ENCODE data around the gene SNX7.

Gene SNX7

GRCh38 chr1:98661544-98662355, at the start of gene SNX7:
Gene SNX7, plus strand, starts transcription at chr1:98661721. Its CDS starts 11 bp downstream, at chr1:98661732.
- no peak within 1 kb of the TSS for H3K27ac Mint-ChIP-seq
- H3K36me3 Mint-ChIP-seq (ENCODE audit: low read depth) = no peaks in the 10 kb centered on the region
- H3K9me3 Mint-ChIP-seq = no peaks in the 10 kb centered on the region
- H3K27me3 Mint-ChIP-seq = peaks cover 57% of the 10 kb centered on the region
- H3K4me1 Mint-ChIP-seq (ENCODE audit: low read depth) = peaks cover 15% of the 10 kb centered on the region
- H3K4me3 Mint-ChIP-seq = peak within 1 kb of the TSS; percentile 81

- no peaks in the 10 kb centered on the region for H3K27me3 Mint-ChIP-seq
- H3K9me3 Mint-ChIP-seq = peaks cover 21% of the 10 kb centered on the region
- H3K36me3 Mint-ChIP-seq (ENCODE audit: low read depth) = no peaks in the 10 kb centered on the region
- H3K4me1 Mint-ChIP-seq (ENCODE audit: low read depth) = no peaks in the 10 kb centered on the region
- H3K4me3 Mint-ChIP-seq = no peak overlapping the region
- no peak overlapping the region for H3K27ac Mint-ChIP-seq
These were observed 24.2 kb upstream of the SNX7 start for GRCh38 chr1:98637316-98637715.

DNA sequence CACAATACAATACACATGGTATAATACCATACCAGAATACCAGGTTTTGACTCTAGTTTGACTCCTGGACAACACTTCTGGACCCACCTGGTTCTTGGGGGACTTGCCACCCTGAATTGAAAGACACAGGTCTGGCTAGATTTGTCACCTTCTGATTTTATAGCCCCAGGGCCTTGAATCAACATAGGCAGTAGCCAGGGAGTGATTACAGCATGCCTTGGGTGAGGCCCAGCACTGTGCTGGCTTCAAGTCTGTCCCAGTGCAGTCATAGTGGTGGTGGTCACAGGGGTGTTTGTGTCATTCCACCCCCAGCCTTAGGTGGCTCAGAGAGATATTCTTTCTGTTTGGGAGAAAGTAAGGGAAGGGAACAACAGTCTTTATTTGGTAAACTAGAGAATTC, 23.3 kb upstream of the SNX7 start:
- H3K4me3 Mint-ChIP-seq = no peak overlapping the region
- H3K9me3 Mint-ChIP-seq = peaks cover 21% of the 10 kb centered on the region
- H3K4me1 Mint-ChIP-seq (ENCODE audit: low read depth) = no peaks in the 10 kb centered on the region
- H3K27ac Mint-ChIP-seq = no peak overlapping the region
- no peaks in the 10 kb centered on the region for H3K27me3 Mint-ChIP-seq
- no peaks in the 10 kb centered on the region for H3K36me3 Mint-ChIP-seq (ENCODE audit: low read depth)

- Mint-ChIP-seq H3K27me3 (no peaks in the 10 kb centered on the region), H3K4me3 (no peak overlapping the region), H3K9me3 (peaks cover 13% of the 10 kb centered on the region), H3K36me3 (ENCODE audit: low read depth) (no peaks in the 10 kb centered on the region), H3K4me1 (ENCODE audit: low read depth) (no peaks in the 10 kb centered on the region), H3K27ac (no peak overlapping the region)
These were observed 17.0 kb upstream of the SNX7 start for GRCh38 chr1:98644510-98644909.

- Mint-ChIP-seq H3K4me1 (ENCODE audit: low read depth) (no peaks in the 10 kb centered on the region), H3K36me3 (ENCODE audit: low read depth) (no peaks in the 10 kb centered on the region), H3K27ac (no peak overlapping the region), H3K9me3 (no peaks in the 10 kb centered on the region), H3K27me3 (no peaks in the 10 kb centered on the region), H3K4me3 (no peak overlapping the region)
These were observed 10.3 kb upstream of the SNX7 start for GRCh38 chr1:98651116-98651632.

DNA sequence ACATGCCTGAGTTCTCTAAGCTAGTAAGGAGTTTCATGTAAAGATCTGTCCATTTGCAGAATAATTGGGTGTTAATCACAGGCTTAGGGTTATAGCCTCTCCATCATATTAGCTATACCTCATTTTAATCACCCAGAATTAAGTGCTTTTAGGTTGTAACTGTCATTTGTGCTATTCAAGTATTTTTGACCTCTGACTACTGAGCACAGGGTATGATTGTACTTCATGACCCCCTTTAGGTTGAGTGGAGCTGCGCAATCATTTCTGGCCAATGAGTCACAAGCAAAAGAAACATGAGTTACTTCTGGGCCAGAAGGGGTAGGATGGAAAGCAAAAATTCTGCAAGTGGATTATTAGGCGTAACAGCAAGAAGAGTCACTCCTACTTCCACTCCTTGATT, 8.4 kb upstream of the SNX7 start:
- H3K27ac Mint-ChIP-seq = no peak overlapping the region
- H3K4me1 Mint-ChIP-seq (ENCODE audit: low read depth) = no peaks in the 10 kb centered on the region
- no peaks in the 10 kb centered on the region for H3K36me3 Mint-ChIP-seq (ENCODE audit: low read depth)
- H3K9me3 Mint-ChIP-seq = no peaks in the 10 kb centered on the region
- H3K27me3 Mint-ChIP-seq = peaks cover 3% of the 10 kb centered on the region
- H3K4me3 Mint-ChIP-seq = no peak overlapping the region

- Mint-ChIP-seq H3K4me1 (ENCODE audit: low read depth) (peaks cover 15% of the 10 kb centered on the region), H3K27ac (no peak overlapping the region), H3K4me3 (no peak overlapping the region), H3K36me3 (ENCODE audit: low read depth) (no peaks in the 10 kb centered on the region), H3K9me3 (no peaks in the 10 kb centered on the region), H3K27me3 (peaks cover 44% of the 10 kb centered on the region)
These were observed 1.6 kb upstream of the SNX7 start for GRCh38 chr1:98659879-98660278.

DNA sequence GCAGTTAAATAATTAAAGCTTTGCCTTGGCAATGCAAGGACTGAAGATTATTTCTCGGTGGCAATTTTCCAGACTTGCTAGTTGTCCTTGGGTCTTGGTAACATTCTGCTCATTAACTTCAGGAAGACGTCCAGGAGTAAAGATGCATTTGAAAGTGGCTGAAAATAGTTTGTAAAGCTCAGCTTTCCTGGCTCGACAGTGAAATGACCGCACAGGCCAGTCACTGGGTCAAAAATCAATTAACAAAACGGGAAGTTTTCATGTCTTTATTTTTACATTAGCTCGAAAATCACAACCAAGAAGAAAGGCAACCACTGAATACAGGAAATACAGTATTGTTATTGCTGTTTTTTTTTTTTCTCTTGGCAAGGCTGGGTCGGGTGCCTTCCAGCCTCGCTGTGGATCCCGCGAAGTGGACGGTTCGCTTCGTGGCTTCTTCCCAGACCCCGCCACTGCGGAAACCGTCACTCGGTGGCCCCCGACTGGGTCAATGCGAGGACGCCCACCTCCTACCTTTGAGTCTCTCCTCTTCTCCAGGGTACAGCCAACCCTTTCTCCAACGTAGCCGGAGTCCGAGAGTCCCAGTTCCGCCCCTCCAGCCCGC, 479 bp upstream of the SNX7 start:
- Mint-ChIP-seq H3K9me3 (no peaks in the 10 kb centered on the region), H3K4me1 (ENCODE audit: low read depth) (peaks cover 15% of the 10 kb centered on the region), H3K27ac (no peak overlapping the region), H3K27me3 (peaks cover 51% of the 10 kb centered on the region), H3K36me3 (ENCODE audit: low read depth) (no peaks in the 10 kb centered on the region), H3K4me3 (no peak overlapping the region)

DNA sequence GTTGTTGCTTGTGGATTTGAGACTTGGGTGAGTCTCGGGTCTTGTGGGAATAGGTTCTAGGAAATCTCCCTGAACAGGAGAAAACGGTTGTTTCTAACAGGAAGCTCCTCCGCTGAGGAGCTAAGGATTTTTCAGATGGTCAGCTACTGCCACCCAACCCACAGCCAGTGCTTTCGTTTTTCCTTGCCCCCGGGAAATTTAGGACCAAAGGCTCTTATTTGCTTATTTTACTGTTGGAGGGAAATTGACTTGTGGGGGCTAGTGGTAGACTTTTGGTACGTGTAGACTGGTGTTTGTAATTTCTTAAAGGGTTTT, 792 bp downstream of the SNX7 start:
- no peaks in the 10 kb centered on the region for H3K9me3 Mint-ChIP-seq
- peaks cover 15% of the 10 kb centered on the region for H3K4me1 Mint-ChIP-seq (ENCODE audit: low read depth)
- H3K36me3 Mint-ChIP-seq (ENCODE audit: low read depth) = no peaks in the 10 kb centered on the region
- H3K27ac Mint-ChIP-seq = no peak overlapping the region
- peak overlapping the region; percentile 81 for H3K4me3 Mint-ChIP-seq
- peaks cover 56% of the 10 kb centered on the region for H3K27me3 Mint-ChIP-seq

DNA sequence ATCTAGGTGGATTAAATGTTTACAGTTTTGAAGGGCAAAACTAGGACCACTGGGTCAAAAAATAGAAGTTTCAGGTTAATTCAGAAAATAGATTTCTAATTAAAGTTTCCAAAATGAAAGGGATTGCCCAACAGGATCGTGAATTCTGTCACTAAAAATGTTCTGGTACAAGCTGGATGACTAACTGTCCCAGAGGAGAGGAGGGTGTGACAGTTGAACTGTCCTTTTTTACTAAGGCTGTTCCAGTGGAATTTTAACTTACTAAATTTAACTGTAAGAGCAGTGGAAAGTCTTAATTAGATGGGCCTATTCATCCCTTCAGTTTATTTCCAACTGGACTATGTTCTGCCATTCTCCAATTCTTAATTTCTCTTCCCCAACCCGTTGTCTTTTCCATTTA, 7.2 kb downstream of the SNX7 start:
- H3K27me3 Mint-ChIP-seq = peaks cover 17% of the 10 kb centered on the region
- no peaks in the 10 kb centered on the region for H3K36me3 Mint-ChIP-seq (ENCODE audit: low read depth)
- H3K4me3 Mint-ChIP-seq = no peak overlapping the region
- H3K4me1 Mint-ChIP-seq (ENCODE audit: low read depth) = no peaks in the 10 kb centered on the region
- H3K9me3 Mint-ChIP-seq = no peaks in the 10 kb centered on the region
- H3K27ac Mint-ChIP-seq = no peak overlapping the region

DNA sequence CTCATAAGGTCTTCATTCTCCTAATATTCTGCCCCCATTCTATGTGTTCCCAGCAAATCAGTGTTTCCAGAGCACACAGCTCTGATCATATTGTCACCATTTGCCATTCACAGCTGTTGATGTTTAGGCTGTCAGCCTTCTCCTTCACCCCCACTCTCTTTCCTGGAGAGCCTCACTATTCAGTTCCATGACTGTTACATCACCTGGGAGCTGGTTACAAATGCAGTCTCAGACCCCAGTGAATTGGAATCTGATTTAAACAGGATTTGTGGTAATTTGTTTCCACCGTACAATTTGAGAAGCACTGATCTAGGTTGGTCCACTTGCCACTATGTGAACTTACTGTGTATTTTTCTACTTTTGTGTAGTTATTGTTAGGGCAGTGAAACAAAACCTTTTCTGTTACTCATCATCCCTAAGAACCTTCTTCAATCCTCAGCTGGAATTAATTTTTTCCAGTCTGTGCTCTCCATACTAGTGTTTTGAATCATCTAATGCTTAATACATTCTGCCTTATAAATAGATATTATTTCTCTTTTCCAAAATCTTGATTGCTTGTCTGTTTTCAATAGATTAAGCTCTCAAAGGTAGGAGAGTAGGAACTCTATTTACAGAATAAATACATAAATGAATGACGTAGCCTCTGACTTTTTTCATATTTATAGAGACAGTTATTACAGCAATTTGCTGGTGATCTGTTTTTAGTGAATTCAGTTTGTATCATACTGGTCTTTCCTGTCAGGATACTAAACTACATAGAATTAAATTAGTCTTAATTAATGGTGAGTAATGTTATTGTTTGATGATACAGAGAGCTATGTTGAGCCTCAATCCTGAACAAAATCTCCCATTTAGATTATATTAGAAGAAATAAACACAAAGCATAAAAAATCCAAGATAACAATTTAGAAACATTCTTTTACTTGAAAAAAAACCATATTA, 8.1 kb downstream of the SNX7 start:
- Mint-ChIP-seq H3K27ac (no peak overlapping the region), H3K36me3 (ENCODE audit: low read depth) (no peaks in the 10 kb centered on the region), H3K4me3 (no peak overlapping the region), H3K9me3 (no peaks in the 10 kb centered on the region), H3K4me1 (ENCODE audit: low read depth) (no peaks in the 10 kb centered on the region), H3K27me3 (peaks cover 13% of the 10 kb centered on the region)

DNA sequence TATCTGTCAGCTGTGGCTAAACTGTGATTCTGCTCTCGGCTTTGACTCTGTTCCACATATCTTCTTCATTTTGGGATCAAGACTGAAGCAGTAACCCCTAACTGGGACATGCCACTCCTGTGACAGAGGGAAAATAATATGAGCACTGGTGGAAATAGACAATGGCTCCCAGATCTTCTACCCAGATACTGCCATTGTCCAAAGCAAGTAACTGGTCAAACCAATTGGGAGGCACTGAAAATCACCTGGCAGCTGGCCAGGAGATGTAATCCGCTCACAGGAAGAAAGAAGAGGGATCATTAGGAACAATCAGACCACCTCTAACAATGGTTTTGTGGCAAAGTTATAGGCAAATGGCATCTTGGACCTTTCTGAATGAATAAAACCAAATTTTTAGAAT, 10.7 kb downstream of the SNX7 start:
- no peaks in the 10 kb centered on the region for H3K9me3 Mint-ChIP-seq
- H3K27me3 Mint-ChIP-seq = no peaks in the 10 kb centered on the region

DNA sequence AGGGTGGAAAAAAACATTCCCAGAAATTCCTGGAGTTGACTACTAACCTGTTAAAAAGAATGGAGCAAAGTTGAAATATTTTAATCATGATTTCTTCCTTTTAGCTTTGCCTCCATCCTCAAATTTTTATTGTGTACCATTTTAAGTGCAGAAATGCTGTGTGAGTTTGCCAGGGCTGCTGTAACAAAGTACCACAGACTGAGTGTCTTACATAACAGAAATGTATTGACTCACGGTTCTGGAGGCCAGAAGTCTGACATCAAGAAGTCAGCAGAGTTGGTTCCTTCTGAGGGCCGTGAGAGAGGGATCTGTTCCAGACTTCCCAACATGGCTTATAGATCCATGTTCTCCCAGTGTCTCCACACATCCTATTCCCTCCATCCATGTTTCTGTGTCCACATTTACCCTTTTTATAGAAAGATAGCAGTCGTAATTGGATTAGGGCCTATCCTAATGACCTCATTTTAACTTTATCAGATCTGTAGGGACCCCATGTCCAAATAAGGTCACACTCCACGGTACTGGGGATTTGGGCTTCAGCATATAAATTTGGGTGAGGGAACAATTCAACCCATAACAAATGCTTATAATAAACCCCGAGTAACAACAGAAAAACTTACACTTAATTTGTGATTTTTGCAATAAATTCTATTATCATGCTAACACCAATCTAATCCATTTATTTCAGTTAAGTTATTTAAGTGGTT, 12.7 kb downstream of the SNX7 start:
- Mint-ChIP-seq H3K27me3 (no peaks in the 10 kb centered on the region), H3K36me3 (ENCODE audit: low read depth) (no peaks in the 10 kb centered on the region), H3K9me3 (no peaks in the 10 kb centered on the region), H3K4me1 (ENCODE audit: low read depth) (no peaks in the 10 kb centered on the region), H3K27ac (no peak overlapping the region), H3K4me3 (no peak overlapping the region)

More for the DNA sequence above, 10.7 kb downstream of the SNX7 start:
- Mint-ChIP-seq H3K27ac (no peak overlapping the region), H3K36me3 (ENCODE audit: low read depth) (no peaks in the 10 kb centered on the region), H3K4me1 (ENCODE audit: low read depth) (no peaks in the 10 kb centered on the region), H3K4me3 (no peak overlapping the region)

GRCh38 chr1:98675282-98675681, 13.8 kb downstream of the SNX7 start:
- H3K4me1 Mint-ChIP-seq (ENCODE audit: low read depth) = no peaks in the 10 kb centered on the region
- H3K27me3 Mint-ChIP-seq = no peaks in the 10 kb centered on the region
- no peaks in the 10 kb centered on the region for H3K9me3 Mint-ChIP-seq
- H3K27ac Mint-ChIP-seq = no peak overlapping the region
- H3K36me3 Mint-ChIP-seq (ENCODE audit: low read depth) = no peaks in the 10 kb centered on the region
- no peak overlapping the region for H3K4me3 Mint-ChIP-seq
